Jurkat, Clone E6-1 (cell line): Measurements from ENCODE around the gene ISYNA1.

Source experiments
- DNase-seq: peaks from one replicate; pipeline ENCODE4 v3.0.0-alpha.2; 2011; ENCODE audit warnings: low read depth, low spot score
- H3K4me3 ChIP-seq: 2 replicates; pipeline ENCODE4 v1.5.1; 2011; ENCODE audit warnings: mild to moderate bottlenecking, low read length, control low read depth, moderate library complexity

ISYNA1 gene

DNA sequence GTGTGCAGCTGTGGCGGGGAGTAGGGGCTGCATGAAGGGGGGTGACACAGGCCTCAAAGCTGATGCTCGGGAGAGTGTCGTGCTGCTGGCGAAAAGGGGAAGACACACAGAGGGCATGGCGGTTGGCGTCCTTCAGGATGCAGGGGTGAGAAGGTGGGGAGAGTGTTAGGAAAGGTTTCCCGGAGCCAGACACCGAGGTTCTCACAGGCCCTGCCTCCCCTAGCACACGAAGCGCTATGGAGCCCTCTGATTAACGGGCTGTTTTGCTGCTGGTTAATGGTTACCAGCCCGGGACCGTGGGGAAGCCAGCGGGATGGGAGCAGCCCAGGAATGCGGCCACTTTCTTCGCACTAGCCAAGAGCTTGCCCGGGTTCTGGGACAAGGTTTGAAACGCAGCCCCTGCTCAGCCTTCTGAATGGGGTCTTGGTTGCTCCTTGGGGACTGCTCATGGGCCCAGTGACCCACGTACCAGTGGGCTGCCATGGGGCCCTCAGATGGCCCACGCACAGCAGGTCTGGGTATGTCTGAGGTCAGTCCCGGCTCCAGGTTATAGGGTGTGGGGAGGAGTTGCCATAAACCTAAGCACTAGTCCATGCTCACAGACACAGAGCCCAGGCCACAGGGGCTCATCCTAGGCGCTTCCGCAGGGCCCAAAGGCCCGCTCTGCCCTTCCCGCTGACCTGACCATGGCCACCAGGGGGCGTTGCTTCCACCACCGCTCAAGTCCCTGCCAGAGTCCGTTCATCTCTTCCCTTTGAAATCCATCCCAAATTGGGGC is 31.3 kb upstream of the ISYNA1 start:
- DNase-seq: peak; percentile 37
- no peak overlapping the region for H3K4me3 ChIP-seq

DNA sequence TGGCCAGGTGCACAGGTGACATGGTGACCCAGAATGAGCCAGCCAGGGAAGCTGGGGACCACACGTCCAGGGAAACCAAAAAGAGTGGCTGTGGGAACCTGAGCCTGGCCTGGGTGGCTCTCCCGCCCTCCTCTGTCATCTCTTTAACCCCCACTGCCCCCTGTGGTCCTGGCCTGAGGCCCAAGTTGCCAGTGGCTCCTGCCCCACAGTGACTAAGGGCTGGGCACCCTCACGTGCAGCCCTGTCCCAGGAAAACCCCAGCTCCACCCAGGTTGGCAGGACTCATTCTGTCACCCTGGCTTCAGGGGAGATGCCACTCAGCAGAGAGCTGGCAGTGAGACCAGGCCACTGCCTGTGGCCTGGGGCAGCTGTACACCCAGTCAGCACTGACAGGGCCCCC is 30.6 kb upstream of the ISYNA1 start:
- no peak for DNase-seq
- H3K4me3 ChIP-seq: no peak overlapping the region

- no peak overlapping the region for H3K4me3 ChIP-seq
- no peak for DNase-seq
Observed at GRCh38 chr19:18467978-18468377, 30.0 kb upstream of the ISYNA1 start.

GRCh38 chr19:18466354-18466753 is 28.4 kb upstream of the ISYNA1 start:
- DNase-seq: no peak
- no peak overlapping the region for H3K4me3 ChIP-seq

DNA sequence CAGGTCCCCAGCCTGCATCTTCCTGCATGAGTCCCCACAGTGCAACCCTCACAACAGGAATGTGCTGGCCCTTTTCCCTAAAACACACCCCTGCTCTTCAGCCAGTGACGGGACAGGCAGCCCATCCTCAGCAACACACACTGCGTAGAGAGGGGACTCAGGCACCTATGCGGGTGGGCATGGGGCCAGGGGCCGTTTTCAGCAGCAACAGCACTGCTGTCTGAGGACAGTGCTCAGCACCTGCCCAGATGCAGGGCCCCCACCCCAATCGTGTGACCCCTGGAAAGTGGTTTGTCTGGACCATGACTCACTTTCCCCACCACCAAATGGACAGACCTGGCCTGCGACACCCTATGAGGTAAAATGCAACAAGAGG is 28.0 kb upstream of the ISYNA1 start:
- no peak overlapping the region for H3K4me3 ChIP-seq
- no peak for DNase-seq

GRCh38 chr19:18465214-18465963 is 27.5 kb upstream of the ISYNA1 start:
- no peak for DNase-seq

DNA sequence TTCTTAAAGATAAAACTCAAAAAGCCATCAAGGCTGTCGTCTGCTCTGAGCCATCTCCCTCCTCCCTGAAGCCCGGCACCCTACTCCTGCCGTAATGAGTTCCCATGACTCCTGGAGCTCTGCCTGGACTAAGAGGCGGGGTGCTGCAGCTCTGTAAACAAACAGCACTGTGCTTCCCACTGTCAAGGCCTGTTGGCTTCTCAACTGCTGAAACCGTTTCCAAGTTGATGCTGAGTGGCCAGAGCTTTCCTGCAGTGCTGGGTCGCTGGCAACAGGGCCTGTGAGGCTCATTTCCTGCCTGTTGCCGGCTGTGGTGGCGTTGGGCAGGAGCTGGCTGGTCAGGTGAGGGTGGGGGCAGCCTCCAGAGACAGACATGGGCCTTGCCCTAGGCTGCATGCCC is 26.7 kb upstream of the ISYNA1 start:
- no peak overlapping the region for H3K4me3 ChIP-seq
- no peak for DNase-seq

More at GRCh38 chr19:18465214-18465963, 27.5 kb upstream of the ISYNA1 start:
- H3K4me3 ChIP-seq: no peak overlapping the region

DNA sequence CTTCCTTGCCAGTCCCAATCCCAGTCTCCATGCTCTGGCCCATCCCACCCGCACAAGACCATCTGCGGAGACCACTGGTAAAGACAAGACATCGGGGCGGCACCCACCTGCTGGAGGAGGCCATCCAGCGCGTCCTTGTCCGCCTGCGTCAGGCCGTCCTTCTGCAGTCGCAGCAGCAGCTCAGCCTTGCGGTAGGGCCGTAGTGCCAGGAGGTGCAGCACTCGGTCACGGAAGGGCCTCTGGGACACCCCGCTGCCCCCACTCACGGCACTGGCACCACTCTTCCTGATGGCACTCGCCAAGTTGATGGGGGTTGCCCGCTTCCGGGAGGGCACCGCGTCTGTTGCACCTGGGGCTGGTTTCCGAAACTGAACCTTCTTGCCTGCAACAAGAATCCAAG is 23.5 kb upstream of the ISYNA1 start:
- no peak overlapping the region for H3K4me3 ChIP-seq
- DNase-seq: no peak

GRCh38 chr19:18460900-18461299 is 23.0 kb upstream of the ISYNA1 start:
- DNase-seq: no peak
- no peak overlapping the region for H3K4me3 ChIP-seq

DNA sequence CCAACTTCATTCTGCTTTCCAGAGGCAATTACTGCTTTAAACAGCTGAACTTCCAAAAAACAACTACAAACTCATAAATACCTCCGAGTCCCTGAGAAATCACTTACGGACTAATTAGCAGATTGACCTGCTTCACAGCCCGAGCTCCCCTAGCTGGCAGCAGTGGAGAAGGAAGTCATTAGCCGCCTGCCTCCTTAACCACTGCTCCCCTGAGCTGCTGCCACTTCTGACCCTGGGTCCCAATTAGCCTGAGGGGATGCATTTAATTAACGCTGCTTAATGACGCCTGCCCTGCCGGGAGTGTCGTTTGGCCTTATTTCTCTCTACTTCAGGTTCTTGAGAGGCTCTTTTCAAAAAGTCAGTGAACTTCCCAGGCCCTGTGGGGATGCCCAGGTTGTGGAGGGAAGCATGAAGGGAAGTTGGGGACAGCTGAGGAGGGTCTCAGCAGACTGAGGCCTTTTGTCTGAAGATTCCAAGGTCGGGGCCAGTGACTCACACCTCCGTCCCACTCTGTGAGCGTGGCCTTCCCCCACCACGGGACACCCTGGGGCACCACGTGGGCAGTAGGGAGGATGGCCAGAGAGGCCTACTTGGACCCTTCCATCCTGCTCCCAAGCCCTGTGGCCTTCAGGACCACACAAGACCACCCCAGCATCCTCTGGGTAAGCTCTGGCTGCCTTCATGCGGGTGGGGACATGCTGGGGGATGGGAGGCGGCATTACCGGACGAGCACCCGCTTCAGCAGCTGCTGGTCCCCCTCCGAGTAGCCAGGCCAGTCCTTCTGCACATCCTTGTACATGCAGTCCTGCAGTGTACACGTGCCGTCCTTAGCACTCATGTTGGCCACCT is 19.8 kb upstream of the ISYNA1 start:
- H3K4me3 ChIP-seq: no peak overlapping the region
- DNase-seq: no peak

DNA sequence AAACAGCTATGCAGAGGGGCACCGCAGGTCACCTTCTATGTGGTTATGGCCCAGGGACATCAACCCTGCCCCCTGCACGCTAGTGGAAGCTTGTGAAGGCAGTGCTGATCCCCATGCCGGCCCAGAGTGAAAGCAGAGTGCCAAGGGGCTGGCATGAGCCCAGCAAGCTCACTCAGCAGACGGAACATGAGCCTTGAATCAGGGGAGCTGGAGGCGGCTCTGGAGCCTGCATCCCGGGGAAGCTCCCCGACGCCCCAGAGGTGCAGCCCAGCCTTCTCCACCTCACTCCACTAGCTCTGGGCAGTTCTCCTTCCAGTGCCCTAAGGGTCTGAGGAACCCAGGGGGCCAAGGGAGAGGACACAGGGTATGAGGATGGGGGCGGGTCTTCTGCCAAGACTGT is 19.0 kb upstream of the ISYNA1 start:
- H3K4me3 ChIP-seq: no peak overlapping the region
- no peak for DNase-seq

DNA sequence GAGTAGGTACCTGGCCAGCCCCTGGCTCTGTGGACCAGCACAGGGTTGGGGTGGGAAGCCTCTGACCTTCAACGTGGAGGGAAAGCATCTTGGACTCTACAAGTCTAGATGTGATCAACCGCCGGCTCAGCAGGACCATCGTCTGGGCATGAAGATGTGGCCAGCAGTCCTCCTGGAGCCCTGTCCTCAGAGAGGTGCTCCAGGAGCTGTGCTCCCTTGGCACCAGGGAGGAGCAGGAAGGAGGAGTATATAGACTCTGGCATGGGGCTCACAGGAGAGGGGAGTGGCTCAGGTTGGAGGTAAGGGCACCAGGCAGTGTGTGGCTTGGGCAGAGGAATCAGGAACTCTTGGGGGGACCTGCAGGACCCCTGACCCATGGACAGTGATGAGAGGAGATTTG is 18.3 kb upstream of the ISYNA1 start:
- no peak for DNase-seq
- H3K4me3 ChIP-seq: no peak overlapping the region

DNA sequence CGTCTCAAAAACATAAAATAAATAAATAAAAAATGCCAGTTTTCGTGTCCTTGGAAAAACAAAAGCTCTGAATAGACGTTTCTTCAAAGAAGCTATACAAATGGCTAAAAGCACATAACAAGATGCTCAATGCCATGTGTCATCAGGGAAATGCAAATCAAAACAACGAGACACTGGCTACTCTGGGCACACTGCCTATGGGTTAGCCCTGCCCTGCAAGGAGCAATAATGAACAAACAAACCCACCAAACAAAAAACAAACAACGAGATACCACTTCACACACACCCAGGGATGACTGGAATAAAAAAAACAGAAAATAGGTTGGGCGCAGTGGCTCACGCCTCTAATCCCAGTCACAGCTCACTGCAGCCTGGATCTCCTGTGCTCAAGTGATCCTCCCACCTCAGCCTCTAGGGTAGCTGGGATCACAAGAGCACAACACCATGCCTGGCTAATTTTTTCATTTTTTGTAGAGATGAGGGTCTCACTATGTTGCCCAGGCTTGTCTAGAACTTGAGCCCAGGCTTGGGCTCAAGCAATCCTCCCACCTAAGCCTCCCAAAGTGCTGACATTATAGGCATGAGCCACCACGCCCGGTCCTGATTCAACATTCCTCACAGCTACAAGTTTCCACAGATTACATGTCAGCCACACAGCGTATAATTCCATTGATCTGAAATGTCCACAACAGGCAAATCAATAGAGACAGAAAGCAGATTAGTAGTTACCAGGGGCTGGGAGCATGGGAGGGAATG is 15.5 kb upstream of the ISYNA1 start:
- DNase-seq: no peak
- H3K4me3 ChIP-seq: no peak overlapping the region

DNA sequence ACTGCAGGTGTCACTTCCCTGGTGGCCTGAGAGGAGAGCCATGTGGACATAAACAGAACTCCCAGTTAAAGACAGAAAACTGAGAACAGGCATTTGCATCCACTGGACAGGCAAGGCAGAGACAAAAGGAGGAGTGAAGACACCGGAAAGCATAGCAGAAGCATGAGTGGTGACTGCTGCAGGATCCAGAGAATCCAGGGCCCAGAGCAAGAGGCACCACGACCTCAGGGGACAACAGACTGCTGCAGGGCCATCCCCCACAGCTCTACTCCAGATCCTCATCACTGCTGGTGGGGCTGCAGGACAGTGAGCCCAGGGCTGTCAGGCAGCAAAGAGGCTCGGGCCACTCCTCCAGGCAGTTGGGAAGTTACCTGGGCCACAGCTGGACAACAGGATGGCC is 14.5 kb upstream of the ISYNA1 start:
- DNase-seq: no peak

GRCh38 chr19:18450931-18451836 is 13.3 kb upstream of the ISYNA1 start:
- DNase-seq: peak; percentile 42
- no peak overlapping the region for H3K4me3 ChIP-seq

More for the DNA sequence above, 14.5 kb upstream of the ISYNA1 start:
- no peak overlapping the region for H3K4me3 ChIP-seq

- DNase-seq: no peak
- H3K4me3 ChIP-seq: no peak overlapping the region
Observed at GRCh38 chr19:18450021-18450930, 12.3 kb upstream of the ISYNA1 start.

DNA sequence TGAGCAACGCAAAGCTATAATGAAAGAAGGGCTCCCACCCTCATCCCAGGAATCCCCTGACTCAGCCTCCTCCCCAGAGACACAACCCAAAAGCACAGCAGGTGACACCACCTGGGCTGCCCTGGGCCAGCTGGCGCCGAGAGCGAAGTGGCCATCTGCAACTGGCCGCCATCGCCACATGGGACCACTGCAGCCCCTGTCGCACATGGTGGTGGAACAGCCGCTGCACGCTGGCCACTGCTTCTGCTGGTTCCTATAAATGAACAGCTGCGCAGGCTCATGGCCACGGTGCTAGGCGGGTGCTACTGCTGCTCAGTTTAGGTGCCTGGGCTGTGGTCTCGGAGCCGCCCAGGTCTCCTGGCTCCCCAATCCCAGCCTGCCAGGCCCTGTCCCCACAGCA is 11.6 kb upstream of the ISYNA1 start:
- no peak for DNase-seq
- no peak overlapping the region for H3K4me3 ChIP-seq
